COLO668 (cell line): Measurements from ENCODE around the gene PODXL2.
"Not testable (repeated sequence)": the region's sequence is repeated elsewhere in the genome, so short reads cannot be mapped to it uniquely, and the experiment has no call there.

Source experiments
- DNase-seq: peaks from one replicate; lab custom pipeline; 2025; ENCODE audit not compliant: unreplicated experiment; lab: John Stamatoyannopoulos, UW

Gene PODXL2

DNA sequence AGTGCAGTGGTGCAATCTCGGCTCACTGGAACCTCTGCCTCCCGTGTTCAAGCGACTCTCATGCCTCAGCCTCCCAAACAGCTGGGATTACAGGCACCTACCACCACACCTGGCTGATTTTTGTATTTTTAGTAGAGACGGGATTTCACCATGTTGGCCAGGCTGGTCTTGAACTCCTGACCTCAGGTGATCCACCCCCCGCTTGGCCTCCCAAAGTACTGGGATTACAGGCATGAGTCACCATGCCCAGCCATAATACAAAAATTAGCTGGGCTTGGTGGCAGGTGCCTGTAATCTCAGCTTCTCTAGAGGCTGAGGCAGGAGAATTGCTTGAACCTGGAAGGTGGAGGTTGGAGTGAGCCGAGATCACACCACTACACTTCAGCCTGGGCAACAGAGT, 26.0 kb downstream of the PODXL2 start:
- DNase-seq: not testable (repeated sequence)

DNA sequence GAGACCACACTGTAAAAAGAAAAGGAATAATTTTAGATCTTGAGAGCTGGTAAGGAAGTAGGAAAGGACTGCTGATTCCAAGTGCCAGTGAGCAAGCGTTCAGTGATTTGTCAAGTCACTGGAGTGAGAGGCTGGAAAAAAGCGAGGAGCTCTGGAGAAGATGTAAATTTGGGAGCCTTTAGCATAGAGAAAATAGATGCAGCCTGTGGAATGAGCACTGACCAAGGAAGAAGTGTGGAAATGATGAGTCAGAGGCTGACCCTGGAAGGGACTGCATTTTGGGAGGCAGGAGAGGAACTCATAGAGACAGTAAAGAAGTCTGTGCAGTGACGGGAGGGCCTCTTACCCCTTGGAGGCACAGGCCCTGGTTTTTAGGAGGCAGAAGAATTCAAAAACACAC, 26.7 kb downstream of the PODXL2 start:
- DNase-seq: no peak

GRCh38 chr3:127656906-127657305, 27.9 kb downstream of the PODXL2 start:
- no peak for DNase-seq

DNA sequence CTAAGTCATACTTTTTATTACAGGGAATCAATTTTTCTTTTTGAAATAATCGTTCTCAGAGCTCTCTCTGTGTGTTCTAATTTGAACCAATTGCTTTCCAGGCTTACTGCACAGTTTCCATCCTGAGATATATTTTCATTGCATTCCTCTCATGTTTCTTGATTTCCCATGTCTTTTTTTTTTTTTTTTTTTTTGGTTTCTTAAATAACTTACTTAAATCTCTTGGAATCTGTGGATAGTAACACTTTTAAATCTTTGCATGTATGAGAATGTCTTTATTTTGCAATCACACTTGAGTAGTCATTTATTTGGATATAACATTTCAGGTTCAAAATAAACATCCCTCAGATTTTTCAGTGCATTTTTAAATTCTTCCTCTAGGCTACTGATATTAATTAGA, 29.2 kb downstream of the PODXL2 start:
- no peak for DNase-seq

- no peak for DNase-seq
Measured at GRCh38 chr3:127660621-127661251, 31.8 kb downstream of the PODXL2 start.

DNA sequence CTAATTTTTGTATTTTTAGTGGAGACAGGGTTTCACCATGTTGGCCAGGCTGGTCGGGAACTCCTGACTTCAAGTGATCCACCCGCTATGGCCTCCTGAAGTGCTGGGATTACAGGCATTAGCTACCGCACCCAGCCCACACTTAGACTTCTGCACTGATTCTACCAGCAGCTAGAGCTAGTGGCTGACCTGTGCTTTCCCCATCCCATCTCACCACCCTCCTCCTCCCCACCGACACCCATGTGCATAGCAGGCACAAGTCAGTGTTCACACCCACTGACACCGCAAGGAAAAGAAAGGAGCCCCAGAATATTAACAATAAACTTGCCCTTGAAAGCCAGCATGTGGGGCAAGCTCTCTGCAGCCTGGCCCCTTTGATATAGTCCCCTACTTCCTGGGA, 32.6 kb downstream of the PODXL2 start:
- no peak for DNase-seq

DNA sequence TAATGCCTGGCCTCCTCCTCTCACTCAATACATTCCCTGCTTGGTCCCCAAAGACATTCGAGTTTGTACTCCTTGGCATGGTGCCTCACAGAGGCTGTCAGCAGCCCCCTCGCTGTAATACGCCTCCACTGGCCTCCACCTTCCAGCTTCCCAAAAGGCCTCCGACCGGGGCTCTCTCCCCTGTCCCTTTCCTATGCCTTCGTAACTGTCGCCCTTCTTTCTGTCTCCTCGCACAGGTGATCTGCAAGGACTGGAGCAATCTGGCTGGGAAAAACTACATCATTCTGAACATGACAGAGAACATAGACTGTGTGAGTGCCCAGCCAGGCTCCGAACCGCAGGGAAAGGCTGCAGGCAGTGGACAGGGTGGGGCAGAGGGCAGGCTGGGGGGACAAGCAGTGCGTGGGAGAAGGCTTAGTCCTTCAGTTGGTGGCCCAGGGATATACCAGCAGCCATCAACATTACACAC, 33.0 kb downstream of the PODXL2 start:
- DNase-seq: no peak

- no peak for DNase-seq
Measured at GRCh38 chr3:127663151-127663550, 34.2 kb downstream of the PODXL2 start.

GRCh38 chr3:127665165-127665564, 36.2 kb downstream of the PODXL2 start:
- DNase-seq: no peak

GRCh38 chr3:127665586-127665985, 36.6 kb downstream of the PODXL2 start:
- DNase-seq: no peak

GRCh38 chr3:127666676-127667075, 37.7 kb downstream of the PODXL2 start:
- DNase-seq: no peak

- DNase-seq: no peak
Measured at GRCh38 chr3:127667119-127667681, 38.2 kb downstream of the PODXL2 start.

DNA sequence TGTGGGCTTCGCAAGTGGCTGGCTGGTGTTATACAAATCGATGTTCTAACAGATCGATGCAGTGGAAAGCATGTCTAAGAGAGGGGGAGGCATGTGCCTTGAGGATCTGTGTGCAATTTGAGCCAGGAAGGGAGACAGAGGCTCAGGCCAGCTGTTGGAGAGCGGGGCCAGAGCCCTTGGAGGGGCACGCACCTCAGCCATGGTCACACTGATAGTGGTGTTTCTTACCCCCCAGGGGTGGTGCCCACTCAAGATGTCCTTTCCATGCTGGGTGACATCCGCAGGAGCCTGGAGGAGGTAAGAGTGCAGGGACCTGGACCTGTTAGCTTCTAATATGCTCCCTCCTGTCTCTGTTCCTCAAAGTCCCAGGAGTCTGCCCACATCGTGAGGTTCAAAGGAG, 39.9 kb downstream of the PODXL2 start:
- no peak for DNase-seq

DNA sequence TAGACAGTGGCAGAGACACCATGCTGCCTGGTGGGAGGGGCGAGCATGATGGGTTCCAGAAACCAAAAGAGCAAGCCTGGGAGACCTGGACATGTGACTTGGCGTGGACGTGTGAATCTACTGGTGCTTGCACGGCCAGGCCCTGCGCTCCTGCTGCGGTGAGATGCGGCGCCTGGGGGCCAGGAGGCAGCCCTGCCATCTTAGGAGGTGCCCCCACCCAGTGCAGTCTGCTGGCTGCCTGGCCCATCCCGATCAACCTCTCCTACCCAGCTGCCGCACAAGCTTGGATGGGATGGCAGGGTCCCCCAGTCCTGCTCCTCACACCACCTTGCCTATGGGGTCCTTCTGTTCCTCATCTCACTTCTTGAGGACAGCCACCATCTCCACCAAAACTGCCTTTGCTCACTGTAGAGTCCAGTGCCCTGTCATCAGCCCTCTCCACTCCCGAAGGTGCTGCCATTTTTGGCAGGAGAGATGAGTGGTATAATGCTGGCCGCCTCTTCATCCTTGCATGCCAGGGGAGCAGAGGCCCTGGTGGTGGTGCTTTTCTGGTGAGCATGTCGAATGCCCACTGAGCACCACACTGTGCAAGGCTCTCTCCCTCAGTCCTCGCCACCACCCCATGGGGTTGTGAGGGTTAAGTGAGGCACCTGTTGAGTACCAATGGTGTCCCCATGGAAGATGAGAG, 40.7 kb downstream of the PODXL2 start:
- no peak for DNase-seq

DNA sequence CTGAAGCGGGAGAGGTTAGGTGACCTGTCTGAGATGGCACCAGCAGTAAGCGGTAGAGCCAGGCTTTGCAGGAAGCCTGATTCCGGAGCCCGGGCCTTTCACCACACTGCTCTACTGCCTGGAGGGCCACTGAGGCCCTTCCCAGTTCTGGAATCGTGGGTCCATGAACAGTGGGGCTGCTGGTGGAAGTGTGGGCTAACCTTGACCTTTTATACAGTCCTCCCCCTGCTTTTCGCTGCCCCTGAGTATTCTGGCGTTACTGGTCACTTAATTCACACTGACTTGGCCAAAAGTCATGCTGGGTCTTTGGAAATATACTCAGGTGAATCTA, 41.2 kb downstream of the PODXL2 start:
- no peak for DNase-seq

DNA sequence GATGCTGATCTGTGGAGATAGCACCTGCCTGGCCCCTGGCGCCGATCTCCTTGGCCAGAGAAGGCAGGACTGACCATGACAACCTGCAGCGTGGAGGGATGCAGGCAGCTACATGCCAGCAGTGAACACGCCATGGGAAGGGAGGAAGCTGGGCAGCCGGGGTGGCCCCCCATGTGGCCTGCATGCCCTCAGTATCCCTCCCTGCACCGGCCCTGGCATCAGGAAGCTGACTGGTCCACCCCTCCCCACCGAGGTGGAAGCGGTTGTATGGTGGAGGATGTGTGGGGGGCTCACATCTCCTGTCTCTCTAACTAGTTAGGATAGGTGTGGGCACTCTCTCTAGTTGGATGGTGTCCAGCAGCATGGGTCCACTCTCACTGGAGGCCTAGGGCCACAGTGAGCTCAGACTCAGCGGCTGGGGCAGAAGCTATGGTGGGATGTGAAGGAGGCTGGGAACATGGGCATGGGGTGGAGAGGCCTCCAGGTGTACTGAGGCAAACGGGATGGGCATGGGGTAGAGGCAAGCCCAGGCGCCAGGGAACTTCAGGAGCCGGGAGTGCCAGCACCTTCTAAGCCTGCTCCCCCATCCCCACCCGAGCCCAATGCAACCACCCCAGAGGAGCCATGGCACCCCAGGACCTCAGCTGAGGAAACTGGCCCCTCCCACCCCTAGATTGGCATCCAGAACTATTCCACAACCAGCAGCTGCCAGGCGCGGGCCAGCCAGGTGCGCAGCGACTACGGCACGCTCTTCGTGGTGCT, 42.0 kb downstream of the PODXL2 start:
- DNase-seq: no peak

DNA sequence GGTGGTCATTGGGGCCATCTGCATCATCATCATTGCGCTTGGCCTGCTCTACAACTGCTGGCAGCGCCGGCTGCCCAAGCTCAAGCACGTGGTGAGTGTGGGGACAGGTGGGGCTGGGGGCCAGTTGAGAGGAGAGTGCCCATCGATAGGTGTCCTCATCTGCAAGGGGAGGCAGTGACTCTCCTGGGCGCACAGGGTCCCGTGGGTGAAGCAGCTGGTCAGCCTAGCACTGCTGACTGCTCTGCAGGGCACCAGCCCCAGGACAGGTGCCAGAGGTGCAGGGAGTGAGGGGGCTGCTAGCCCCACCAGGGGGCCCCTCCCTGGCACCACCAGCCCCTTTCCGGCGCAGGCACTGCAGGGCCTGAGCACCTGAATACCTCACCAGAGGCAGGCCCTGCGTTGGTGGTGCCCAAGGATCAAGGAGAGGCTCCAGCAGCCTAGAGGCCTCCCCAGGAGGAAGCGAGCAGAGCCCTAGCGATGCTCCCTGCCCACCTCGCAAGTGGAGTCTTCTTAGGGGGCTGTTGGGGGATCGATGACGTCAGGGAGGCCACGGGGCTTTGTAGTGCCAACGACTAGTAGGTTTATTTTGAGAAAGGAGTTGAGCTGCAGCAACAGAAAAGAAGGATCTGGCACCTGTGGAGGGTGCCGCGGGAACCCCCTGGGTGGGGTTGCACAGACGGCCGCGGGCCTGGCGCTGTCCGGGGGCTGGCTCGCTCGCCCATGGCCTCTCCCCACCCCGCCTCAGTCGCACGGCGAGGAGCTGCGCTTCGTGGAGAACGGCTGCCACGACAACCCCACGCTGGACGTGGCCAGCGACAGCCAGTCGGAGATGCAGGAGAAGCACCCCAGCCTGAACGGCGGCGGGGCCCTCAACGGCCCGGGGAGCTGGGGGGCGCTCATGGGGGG, 42.8 kb downstream of the PODXL2 start:
- DNase-seq: peak; percentile 18

DNA sequence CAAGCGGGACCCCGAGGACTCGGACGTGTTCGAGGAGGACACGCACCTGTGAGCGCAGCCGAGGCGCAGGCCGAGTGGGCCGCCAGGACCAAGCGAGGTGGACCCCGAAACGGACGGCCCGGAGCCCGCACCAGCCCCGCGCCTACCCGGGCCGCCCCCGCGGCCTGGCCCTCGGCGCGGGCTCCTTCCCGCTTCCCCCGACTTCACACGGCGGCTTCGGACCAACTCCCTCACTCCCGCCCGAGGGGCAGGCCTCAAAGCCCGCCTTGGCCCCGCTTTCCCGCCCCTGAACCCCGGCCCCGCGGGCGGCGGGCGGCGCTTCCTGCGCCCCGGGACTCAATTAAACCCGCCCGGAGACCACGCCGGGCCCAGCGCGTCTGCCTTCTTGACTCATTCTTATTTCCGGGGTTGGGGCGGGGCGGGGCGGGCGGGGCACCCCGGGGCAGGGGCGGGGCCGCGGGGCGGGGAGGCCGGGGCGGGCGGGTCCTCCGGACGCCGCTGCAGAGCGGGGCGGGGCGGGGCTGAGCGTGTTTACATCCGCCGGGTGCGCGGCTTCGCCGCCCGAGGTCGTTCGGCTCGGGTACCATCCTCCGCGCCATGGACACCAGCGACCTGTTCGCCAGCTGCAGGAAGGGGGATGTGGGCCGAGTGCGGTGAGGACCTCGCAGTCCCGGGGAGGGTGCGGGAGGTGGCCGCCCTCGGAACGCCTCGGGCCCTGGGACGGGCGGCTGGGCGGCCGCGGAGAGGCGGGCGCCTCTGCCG, 43.6 kb downstream of the PODXL2 start, which contains the start of gene ABTB1:
Gene ABTB1 (plus strand): TSS at position 524 of the 762 bp plus-strand sequence. CDS start 74 bp downstream, at position 598.
- peak; percentile 87 for DNase-seq

DNA sequence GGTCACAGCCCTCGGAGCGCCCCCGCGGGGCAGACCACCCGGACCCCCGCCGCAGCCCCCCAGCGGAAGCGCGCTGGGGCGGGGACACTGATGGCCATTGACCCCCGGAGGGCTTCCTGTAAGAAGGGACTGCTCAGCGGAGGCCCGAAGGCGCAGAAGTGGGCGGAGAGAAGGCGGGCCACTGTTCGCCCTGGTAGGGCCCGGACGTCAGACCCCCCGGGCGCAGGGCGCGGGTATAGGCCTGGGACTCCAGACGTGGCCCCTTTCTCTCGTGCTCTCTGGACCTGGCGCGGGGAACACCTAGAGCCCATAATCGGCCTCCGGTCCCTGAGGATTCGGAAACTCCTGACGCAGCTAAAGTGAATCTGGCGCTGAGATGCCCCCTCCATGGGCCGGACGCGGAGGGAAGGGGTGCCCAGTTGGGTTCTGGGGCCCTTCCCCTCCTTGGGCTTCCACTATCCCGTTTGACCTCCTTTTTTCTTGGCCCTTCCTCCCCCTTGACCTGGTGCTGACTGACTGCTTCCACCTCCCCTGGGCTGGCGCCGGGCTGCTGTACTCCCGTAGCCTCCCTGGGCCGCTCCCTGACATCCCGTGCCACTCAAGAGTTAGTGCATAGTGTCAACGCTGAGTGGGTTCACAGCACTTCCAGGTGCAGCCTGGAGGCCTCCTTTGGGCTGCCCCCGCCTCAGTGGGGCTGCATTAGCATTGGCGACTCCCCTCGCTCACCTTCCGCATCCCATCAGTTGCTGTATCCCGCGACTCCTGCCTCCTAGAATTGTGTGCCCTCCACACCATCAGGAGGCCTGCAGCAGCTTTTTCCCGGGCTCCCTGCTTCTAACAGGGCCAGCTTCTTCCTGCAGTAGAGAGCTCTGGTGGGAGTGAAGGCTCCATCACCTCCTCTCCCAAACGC, 44.5 kb downstream of the PODXL2 start:
- DNase-seq: peak; percentile 28
